ENCODE results near the gene NMBR.
"Not testable (repeated sequence)": the region's sequence is repeated elsewhere in the genome, so short reads cannot be mapped to it uniquely, and the experiment has no call there.

DNA sequence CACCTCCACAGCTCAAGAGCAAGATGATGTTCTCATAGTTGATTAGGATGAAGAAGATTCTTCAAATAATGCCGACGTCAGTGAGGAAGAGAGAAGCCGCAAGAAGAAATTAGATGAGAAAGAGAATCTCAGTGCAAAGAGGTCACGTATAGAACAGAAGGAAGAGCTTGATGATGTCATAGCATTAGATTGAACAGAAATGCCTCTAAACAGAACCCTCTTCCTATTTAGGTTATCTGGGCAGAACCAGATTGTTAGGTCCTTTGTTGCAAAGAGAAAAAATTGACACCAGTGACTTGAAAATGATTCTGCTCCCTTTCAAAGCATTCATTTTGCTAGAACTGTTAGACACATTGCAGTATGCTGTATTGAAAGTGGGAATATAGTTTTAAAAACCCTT is 84.1 kb downstream of the NMBR start:
- TF ChIP-seq POLR2AphosphoS5, POLR2A, EP300 (IDR thresholded peaks at IDR 0.05): not testable (repeated sequence)
- TF ChIP-seq, protein P1, sequence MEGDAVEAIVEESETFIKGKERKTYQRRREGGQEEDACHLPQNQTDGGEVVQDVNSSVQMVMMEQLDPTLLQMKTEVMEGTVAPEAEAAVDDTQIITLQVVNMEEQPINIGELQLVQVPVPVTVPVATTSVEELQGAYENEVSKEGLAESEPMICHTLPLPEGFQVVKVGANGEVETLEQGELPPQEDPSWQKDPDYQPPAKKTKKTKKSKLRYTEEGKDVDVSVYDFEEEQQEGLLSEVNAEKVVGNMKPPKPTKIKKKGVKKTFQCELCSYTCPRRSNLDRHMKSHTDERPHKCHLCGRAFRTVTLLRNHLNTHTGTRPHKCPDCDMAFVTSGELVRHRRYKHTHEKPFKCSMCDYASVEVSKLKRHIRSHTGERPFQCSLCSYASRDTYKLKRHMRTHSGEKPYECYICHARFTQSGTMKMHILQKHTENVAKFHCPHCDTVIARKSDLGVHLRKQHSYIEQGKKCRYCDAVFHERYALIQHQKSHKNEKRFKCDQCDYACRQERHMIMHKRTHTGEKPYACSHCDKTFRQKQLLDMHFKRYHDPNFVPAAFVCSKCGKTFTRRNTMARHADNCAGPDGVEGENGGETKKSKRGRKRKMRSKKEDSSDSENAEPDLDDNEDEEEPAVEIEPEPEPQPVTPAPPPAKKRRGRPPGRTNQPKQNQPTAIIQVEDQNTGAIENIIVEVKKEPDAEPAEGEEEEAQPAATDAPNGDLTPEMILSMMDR (IDR thresholded peaks at IDR 0.05), result not testable (repeated sequence)
